Chondrocyte (in vitro differentiated cells): ENCODE measurements around the gene GMCL1. TPM values are rescaled to one million over a fixed set of nuclear protein-coding genes. Genes with fewer than 3 reads are reported as not detected.

ENCODE experiments used
- DNase-seq: peaks from one replicate; pipeline ENCODE4 v3.0.0; 2021; ENCODE audit warnings: mixed read lengths, low spot score
- H3K27ac Mint-ChIP-seq: one replicate; pipeline ENCODE4 v1.8.0; 2021; ENCODE audit warnings: mild to moderate bottlenecking, moderate library complexity, mixed read lengths; ENCODE audit not compliant: unreplicated experiment
- H3K27me3 Mint-ChIP-seq: 2 replicates; pipeline ENCODE4 v1.8.0; 2021; ENCODE audit warnings: low read depth, mixed read lengths
- H3K36me3 Mint-ChIP-seq: 2 replicates; pipeline ENCODE4 v1.8.0; 2021; ENCODE audit warnings: low read depth, mixed read lengths
- H3K4me1 Mint-ChIP-seq: 2 replicates; pipeline ENCODE4 v1.8.0; 2021; ENCODE audit warnings: low read depth, mild to moderate bottlenecking, mixed read lengths
- H3K4me3 Mint-ChIP-seq: one replicate; pipeline ENCODE4 v1.8.0; 2021; ENCODE audit warnings: mild to moderate bottlenecking, moderate library complexity, mixed read lengths; ENCODE audit not compliant: unreplicated experiment
- H3K9me3 Mint-ChIP-seq: 2 replicates; pipeline ENCODE4 v1.8.0; 2021; ENCODE audit warnings: low read depth, mixed read lengths
- total RNA-seq: library from RNA; stranded (reverse); gene quantifications from 3 replicates; pipeline ENCODE4 v1.2.1, GENCODE V29; 2021
- TF ChIP-seq, protein P1 (sequence below): fragments of 200-600 bp; sonication (generic); IDR thresholded peaks from 2 replicates; pipeline ENCODE4 v1.5.0; 2021; ENCODE audit warnings: antibody characterized with exemption, mild to moderate bottlenecking, moderate library complexity

GMCL1 gene
- total RNA-seq, 1 donor from 2014 or later = 13.6 TPM

DNA sequence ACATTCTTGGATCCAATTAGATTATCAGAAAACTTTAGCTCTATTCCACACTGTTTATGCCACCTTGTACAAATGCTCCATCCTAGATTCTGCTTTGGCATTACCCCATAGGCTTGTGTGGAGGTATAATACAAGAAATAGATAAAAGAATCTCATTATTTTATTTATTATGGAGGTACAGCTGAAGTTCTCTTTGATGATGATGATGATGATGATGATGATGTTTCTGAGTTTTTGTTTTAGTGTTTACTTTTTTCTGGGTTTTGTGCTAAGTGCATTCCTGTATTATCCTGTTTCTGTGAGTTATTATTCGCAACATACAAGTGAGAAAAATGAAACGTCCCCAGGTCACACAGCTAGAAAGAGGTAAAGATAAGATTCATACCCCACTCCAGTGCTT lies 44.1 kb upstream of the GMCL1 start:
- H3K27ac Mint-ChIP-seq = no peak overlapping the region
- TF ChIP-seq, protein P1, sequence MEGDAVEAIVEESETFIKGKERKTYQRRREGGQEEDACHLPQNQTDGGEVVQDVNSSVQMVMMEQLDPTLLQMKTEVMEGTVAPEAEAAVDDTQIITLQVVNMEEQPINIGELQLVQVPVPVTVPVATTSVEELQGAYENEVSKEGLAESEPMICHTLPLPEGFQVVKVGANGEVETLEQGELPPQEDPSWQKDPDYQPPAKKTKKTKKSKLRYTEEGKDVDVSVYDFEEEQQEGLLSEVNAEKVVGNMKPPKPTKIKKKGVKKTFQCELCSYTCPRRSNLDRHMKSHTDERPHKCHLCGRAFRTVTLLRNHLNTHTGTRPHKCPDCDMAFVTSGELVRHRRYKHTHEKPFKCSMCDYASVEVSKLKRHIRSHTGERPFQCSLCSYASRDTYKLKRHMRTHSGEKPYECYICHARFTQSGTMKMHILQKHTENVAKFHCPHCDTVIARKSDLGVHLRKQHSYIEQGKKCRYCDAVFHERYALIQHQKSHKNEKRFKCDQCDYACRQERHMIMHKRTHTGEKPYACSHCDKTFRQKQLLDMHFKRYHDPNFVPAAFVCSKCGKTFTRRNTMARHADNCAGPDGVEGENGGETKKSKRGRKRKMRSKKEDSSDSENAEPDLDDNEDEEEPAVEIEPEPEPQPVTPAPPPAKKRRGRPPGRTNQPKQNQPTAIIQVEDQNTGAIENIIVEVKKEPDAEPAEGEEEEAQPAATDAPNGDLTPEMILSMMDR = no peak
- H3K36me3 Mint-ChIP-seq = peaks cover 15% of the 10 kb centered on the region
- no peaks in the 10 kb centered on the region for H3K27me3 Mint-ChIP-seq
- no peak overlapping the region for H3K4me3 Mint-ChIP-seq
- H3K9me3 Mint-ChIP-seq = no peaks in the 10 kb centered on the region
- DNase-seq = no peak
- peaks cover 40% of the 10 kb centered on the region for H3K4me1 Mint-ChIP-seq

DNA sequence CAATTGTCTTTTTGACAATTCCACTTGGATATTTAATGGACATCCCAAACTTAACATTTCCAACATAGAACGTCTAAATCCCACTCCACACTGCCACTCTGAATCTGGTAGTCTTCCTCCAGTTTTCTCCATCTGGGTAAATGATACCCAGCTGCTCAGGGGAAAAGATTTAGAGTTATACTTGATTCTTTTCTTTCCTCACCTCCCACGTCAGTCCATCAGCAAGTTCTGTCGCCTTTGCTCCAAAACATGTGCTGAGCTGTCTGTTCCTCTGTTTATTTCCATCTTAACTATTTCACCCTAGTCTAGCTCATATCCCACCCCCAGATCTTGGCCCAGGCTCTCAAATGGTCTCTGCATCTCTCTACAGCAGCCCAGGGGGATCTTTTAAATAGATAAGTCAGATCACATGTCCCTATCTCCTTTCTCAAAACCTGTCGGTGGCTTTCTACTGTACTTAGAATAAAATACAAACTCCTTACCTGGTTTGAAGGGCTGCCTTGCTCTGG lies 43.4 kb upstream of the GMCL1 start:
- no peaks in the 10 kb centered on the region for H3K9me3 Mint-ChIP-seq
- TF ChIP-seq, protein P1 = no peak
- no peaks in the 10 kb centered on the region for H3K27me3 Mint-ChIP-seq
- peak overlapping the region; percentile 0 for H3K27ac Mint-ChIP-seq
- peaks cover 40% of the 10 kb centered on the region for H3K4me1 Mint-ChIP-seq
- no peak overlapping the region for H3K4me3 Mint-ChIP-seq
- H3K36me3 Mint-ChIP-seq = peaks cover 15% of the 10 kb centered on the region
- DNase-seq = no peak

DNA sequence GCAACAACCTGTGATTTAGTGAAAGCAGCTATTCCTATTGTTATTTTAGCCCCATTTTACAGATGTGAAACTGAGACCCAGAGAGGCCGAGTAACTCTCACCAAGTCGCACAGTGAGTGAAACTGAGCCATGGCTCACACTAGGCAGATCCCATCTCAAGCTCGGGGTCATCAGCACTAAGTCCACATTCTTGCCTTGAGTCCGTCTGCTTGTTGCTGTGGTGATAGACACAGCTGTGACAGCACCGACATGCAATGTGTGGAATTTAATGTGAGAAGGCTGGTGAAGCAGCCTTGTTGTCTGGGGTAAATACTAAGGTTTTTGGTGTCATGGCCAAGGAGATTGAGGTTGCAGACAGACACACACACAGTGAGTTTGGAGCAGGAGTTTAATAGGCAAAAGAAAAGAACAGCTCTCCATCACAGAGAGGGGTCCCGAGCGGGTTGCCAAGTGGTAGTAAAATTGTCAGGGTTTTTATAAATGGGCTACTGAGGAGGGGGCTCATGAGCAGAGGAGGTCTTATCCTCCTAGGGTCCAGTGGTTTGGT lies 40.2 kb upstream of the GMCL1 start:
- Mint-ChIP-seq H3K9me3 (no peaks in the 10 kb centered on the region), H3K36me3 (peaks cover 9% of the 10 kb centered on the region), H3K27ac (peak overlapping the region; percentile 98), H3K4me1 (peaks cover 35% of the 10 kb centered on the region), H3K4me3 (peak overlapping the region; percentile 47), H3K27me3 (no peaks in the 10 kb centered on the region)
- no peak for DNase-seq
- TF ChIP-seq, protein P1 = no peak

DNA sequence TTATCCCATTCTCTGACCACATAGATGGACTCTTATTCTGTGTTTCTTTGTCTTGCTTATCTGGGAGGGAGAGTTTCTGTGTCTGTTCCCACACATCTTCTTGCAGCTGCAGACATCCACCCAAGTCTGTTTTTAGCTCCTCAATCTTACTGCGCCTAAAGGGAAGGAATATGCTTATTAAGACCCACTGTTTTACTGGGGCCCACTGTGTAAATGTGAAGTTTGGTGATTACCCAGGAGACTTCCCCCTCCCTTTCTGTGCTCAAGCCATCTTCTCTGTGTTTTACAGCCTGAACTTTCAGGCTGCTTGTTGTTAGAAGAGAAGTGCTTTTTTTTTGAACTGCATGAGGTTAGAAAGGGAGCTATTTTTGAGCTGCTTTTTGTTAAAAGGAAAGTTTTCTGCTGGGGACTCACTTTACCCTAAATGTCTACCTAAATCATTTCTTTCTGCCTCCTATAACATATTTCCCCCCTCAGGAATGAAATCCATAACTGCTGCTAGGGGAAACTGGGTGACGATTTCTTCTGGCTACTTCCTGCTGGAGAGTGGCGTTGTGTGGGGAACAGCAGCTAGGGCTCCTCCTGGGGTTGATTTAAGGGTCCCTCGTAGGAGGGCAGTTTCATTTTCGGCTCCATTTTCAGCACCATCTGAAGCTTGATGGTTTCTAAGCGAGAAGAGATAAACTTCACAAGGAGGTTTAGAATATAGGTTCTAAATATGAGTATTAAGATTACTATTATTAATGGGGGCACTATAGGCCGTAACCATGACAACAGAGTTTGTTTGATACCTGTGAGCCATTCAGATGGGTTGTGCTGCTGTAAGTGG lies 39.5 kb upstream of the GMCL1 start:
- Mint-ChIP-seq H3K9me3 (no peaks in the 10 kb centered on the region), H3K36me3 (peaks cover 9% of the 10 kb centered on the region), H3K27me3 (no peaks in the 10 kb centered on the region), H3K4me3 (peak overlapping the region; percentile 47), H3K4me1 (peaks cover 35% of the 10 kb centered on the region), H3K27ac (peak overlapping the region; percentile 98)
- TF ChIP-seq, protein P1 = peak; percentile 23
- DNase-seq = no peak

DNA sequence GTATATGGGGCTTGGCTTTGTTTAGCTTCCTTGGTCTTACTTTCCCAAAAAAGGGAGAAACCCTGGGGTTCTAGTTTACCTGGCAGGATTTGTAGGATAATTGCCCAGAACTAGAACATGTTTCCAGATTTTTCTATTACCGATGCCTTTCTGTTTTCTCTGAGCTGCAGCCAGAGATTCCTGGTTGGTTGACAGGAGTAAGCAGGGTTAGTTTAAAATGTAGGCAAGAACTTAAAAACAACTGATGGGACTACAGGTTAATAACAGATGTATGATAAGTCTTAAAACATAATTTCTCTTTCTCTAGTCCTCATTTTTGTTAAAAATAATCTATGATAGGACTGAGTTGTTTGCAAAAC lies 38.9 kb upstream of the GMCL1 start:
- Mint-ChIP-seq H3K36me3 (peaks cover 9% of the 10 kb centered on the region), H3K4me1 (peaks cover 35% of the 10 kb centered on the region), H3K4me3 (no peak overlapping the region), H3K9me3 (no peaks in the 10 kb centered on the region), H3K27me3 (no peaks in the 10 kb centered on the region), H3K27ac (peak overlapping the region; percentile 98)
- TF ChIP-seq, protein P1 = no peak
- DNase-seq = no peak
